Esophagus muscularis mucosa (tissue), 4 donors: ENCODE results near the gene EDEM3. TPM values are rescaled to one million over a fixed set of nuclear protein-coding genes. Genes with fewer than 3 reads are reported as not detected.

Source experiments
- DNase-seq: peaks from one replicate; pipeline ENCODE4 v3.0.0-alpha.2; 2017; ENCODE audit errors: extremely low spot score
- H3K27ac ChIP-seq, 4 donors: fragments of 200-600 bp; sonication (generic); replicated peaks in 1 of 4; 1 replicate in 3 of 4; 2 replicates in 1 of 4; pipeline ENCODE4 v1.5.1; 2016 to 2019; ENCODE audit warnings: mild to moderate bottlenecking in 1 of 4
- H3K27me3 ChIP-seq, 4 donors: fragments of 200-600 bp; sonication (generic); one replicate each; pipeline versions ENCODE4 v1.5.1 to v1.6.0; 2016 to 2019
- H3K36me3 ChIP-seq, 4 donors: fragments of 200-600 bp; sonication (generic); one replicate each; pipeline ENCODE4 v1.5.1; 2016 to 2019
- H3K4me1 ChIP-seq, 4 donors: fragments of 200-600 bp; sonication (generic); one replicate each; pipeline ENCODE4 v1.5.1; 2016 to 2019
- H3K4me3 ChIP-seq, 4 donors: fragments of 200-600 bp; sonication (generic); 1 replicate in 2 of 4; 2 replicates in 2 of 4; pipeline ENCODE4 v1.5.1; 2016 to 2019; ENCODE audit warnings: mild to moderate bottlenecking in 4 of 4, moderate library complexity in 1 of 4
- H3K9me3 ChIP-seq, 4 donors: fragments of 200-600 bp; sonication (generic); 1 replicate in 3 of 4; 2 replicates in 1 of 4; pipeline ENCODE4 v1.5.1; 2016 to 2019
- EP300 ChIP-seq: sonication (generic); formaldehyde crosslinking; IDR thresholded peaks from one replicate; pipeline ENCODE4 v1.6.1; 2017; ENCODE audit warnings: antibody characterized with exemption
- POLR2A ChIP-seq: fragments of 450-650 bp; IDR thresholded peaks from one replicate; pipeline ENCODE4 v1.6.1; 2017; ENCODE audit warnings: antibody characterized with exemption, moderate library complexity, mild to moderate bottlenecking, low read depth
- POLR2AphosphoS5 ChIP-seq, 2 donors: sonication (generic); formaldehyde crosslinking; IDR thresholded peaks; one replicate each; pipeline ENCODE4 v1.6.1; 2017; ENCODE audit warnings: antibody characterized with exemption in 2 of 2
- WGBS: methylation state at CpG from one replicate; pipeline ENCODE4 v1.1.5; 2018; 5-methylcytosine and 5-hydroxymethylcytosine counted together
- intact Hi-C: fragments of 100-400 bp; cut with DNase I; formaldehyde crosslinking; loops from one replicate; pipeline ENCODE4 v1.15.1; 2023
- total RNA-seq, 4 donors: library from RNA; depleted of rRNA; stranded (reverse); fragments of >200 nt; gene quantifications; one replicate each; pipeline versions ENCODE4 v1.1.0 to v1.2.1, GENCODE V29; 2016
- TF ChIP-seq, protein P1 (sequence below), 3 experiments: fragments of 200-600 bp in 2 of 3; fragments of 450-650 bp in 1 of 3; sonication (generic) in 2 of 3; IDR thresholded peaks; one replicate each; pipeline ENCODE4 v1.5.1; 2017 to 2019; ENCODE audit warnings: antibody characterized with exemption in 3 of 3, mild to moderate bottlenecking in 2 of 3, moderate library complexity in 1 of 3

Gene EDEM3
- total RNA-seq, 4 donors from 2014 or later: 28.7 to 36.1 (median 29.4) TPM

DNA sequence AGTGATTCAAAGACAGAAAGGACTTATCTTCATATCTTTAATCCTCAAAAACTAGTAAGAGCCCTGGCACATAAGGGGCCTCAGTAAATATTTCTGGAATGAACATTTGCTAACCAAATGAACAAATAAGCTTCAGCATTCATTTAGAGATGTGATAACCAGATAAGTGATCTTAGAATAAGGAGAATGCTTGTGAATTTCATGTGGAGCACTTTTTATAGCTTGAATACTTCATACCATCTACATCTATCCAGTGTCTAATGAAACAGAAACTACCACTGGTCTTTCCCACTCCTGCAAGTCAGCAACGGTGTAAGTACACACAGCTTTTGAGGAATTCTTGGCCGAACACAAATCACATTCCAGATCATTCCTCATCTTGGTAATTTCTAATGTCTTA, 38.5 kb downstream of the EDEM3 start:
- Histone ChIP-seq H3K9me3 (no peaks in the 10 kb centered on the region), H3K27ac (no peak overlapping the region), H3K36me3 (peaks cover 38 to 94% (median 72%) of the 10 kb centered on the region in 4 donors), H3K4me3 (no peak overlapping the region), H3K27me3 (no peaks in the 10 kb centered on the region), H3K4me1 (no peaks in the 10 kb centered on the region)
- TF ChIP-seq POLR2A (no peak), EP300 (no peak), POLR2AphosphoS5 (IDR thresholded peaks at IDR 0.05) (no peak)
- TF ChIP-seq, protein P1, sequence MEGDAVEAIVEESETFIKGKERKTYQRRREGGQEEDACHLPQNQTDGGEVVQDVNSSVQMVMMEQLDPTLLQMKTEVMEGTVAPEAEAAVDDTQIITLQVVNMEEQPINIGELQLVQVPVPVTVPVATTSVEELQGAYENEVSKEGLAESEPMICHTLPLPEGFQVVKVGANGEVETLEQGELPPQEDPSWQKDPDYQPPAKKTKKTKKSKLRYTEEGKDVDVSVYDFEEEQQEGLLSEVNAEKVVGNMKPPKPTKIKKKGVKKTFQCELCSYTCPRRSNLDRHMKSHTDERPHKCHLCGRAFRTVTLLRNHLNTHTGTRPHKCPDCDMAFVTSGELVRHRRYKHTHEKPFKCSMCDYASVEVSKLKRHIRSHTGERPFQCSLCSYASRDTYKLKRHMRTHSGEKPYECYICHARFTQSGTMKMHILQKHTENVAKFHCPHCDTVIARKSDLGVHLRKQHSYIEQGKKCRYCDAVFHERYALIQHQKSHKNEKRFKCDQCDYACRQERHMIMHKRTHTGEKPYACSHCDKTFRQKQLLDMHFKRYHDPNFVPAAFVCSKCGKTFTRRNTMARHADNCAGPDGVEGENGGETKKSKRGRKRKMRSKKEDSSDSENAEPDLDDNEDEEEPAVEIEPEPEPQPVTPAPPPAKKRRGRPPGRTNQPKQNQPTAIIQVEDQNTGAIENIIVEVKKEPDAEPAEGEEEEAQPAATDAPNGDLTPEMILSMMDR (IDR thresholded peaks at IDR 0.05): no peak
- WGBS: 83% methylated on average over 2 of the region's 2 CpGs
- intact Hi-C loops: no loop called here
- no peak for DNase-seq

DNA sequence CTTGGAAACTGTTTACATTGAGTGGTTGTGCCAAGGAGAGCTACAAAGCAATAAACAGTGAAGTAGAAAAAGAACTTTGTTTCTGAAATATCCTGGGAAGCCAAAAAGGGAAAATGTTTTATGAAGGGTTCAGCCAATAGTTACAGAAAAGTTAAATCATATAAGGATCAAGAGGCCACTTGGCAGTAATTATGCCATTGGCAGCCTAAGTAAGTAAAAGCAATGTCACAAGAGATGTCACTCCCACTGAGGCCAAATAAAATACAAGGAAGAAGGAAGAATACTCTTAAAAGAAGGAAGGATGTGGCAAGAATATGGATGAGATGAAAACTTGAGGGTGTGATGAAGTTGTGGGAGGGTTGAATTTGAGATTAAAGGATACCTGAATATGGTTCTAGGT, 45.2 kb downstream of the EDEM3 start:
- Histone ChIP-seq H3K4me1 (peaks cover 0 to 5% (median 0%) of the 10 kb centered on the region in 4 donors), H3K27ac (no peak overlapping the region), H3K9me3 (no peaks in the 10 kb centered on the region), H3K27me3 (no peaks in the 10 kb centered on the region), H3K36me3 (peaks cover 18 to 99% (median 81%) of the 10 kb centered on the region in 4 donors), H3K4me3 (no peak overlapping the region)
- intact Hi-C loops: no loop called here
- TF ChIP-seq POLR2A: no peak
- TF ChIP-seq EP300: no peak
- TF ChIP-seq, protein P1 (IDR thresholded peaks at IDR 0.05): no peak
- TF ChIP-seq POLR2AphosphoS5 (IDR thresholded peaks at IDR 0.05): no peak
- DNase-seq: no peak

DNA sequence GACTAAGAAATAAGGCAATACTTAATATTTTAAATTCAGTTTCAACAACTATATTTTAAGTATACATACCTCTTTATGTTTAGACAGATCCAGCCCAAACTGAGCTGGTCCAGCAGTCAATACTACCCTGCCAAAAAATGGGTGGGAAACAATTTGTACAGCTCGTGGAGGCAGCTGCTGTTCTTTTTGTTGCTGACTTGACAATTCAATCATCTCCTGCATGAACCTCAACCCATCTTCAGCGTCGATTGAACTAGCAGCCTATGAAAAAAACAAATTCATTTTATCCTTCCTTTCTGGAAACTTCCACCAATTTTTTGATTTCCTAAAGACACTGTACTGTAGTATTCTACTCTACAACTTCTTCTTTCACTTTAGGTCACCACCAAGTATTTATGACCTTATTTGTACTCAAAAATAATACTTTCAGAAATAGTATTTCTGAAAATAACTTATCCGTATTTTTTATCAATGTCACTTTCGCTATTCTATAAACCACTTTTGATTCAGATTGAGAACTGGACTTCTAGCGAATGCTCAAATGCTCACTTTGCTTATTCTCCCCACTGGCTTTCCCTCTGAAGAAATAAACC, 46.5 kb downstream of the EDEM3 start:
- peaks cover 13 to 99% (median 83%) of the 10 kb centered on the region in 4 donors for H3K36me3 ChIP-seq
- no peak overlapping the region for H3K27ac ChIP-seq
- intact Hi-C loops: no loop called here
- WGBS: 75% methylated on average over 6 of the region's 6 CpGs
- no peak overlapping the region for H3K4me3 ChIP-seq
- no peaks in the 10 kb centered on the region for H3K27me3 ChIP-seq
- peaks cover 0 to 5% (median 0%) of the 10 kb centered on the region in 4 donors for H3K4me1 ChIP-seq
- TF ChIP-seq, protein P1 (IDR thresholded peaks at IDR 0.05): no peak
- TF ChIP-seq POLR2AphosphoS5 (IDR thresholded peaks at IDR 0.05) (no peak), EP300 (no peak), POLR2A (no peak)
- DNase-seq: no peak
- no peaks in the 10 kb centered on the region for H3K9me3 ChIP-seq

DNA sequence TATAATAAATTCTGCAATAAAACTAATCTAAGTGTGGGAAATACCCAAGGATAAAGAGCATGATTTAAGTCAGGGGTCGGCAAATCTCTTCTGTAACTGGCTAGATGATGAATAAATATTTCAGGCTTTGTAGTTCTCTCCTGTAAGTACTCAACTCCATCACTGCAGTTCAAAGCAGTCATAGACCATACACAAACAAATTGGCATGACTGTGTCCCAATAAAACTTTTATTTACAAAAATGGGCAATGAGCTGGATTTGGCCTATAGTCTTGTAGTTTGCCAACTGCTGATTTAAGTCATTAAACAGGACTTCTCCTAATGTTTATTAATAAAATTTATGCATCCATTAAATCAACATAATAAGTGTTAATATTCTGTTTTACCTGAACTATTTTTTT, 49.4 kb downstream of the EDEM3 start:
- Histone ChIP-seq H3K27me3 (no peaks in the 10 kb centered on the region), H3K27ac (no peak overlapping the region), H3K36me3 (peaks cover 5 to 99% (median 78%) of the 10 kb centered on the region in 4 donors), H3K4me3 (no peak overlapping the region), H3K4me1 (peaks cover 0 to 5% (median 0%) of the 10 kb centered on the region in 4 donors), H3K9me3 (no peaks in the 10 kb centered on the region)
- intact Hi-C loops: no loop called here
- TF ChIP-seq, protein P1 (IDR thresholded peaks at IDR 0.05): no peak
- TF ChIP-seq POLR2A (no peak), POLR2AphosphoS5 (IDR thresholded peaks at IDR 0.05) (no peak), EP300 (no peak)
- WGBS: 93% methylated on average over 1 of the region's 1 CpG
- DNase-seq: no peak

DNA sequence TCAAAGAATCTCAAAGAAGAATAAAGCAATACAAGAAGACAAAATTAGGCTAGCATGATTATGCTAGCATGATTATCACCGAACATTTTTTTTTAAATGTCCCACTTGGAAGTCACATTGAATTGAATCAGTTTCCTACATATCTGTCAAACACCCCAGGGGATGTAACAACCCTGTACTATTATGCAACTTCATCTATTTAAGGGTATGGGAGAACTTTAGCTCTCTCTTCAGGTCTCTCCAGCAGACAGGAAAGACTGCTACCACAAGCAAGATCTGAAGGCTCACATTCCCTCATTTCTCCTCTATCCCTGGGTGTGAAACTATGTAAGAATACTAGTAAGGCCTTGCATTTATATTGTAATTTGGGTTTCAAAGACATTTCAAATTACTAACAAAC, 52.8 kb downstream of the EDEM3 start:
- H3K27me3 ChIP-seq: no peaks in the 10 kb centered on the region
- no peak overlapping the region for H3K27ac ChIP-seq
- no peak for TF ChIP-seq POLR2AphosphoS5 (IDR thresholded peaks at IDR 0.05)
- no peak for TF ChIP-seq EP300
- no peak for TF ChIP-seq POLR2A
- TF ChIP-seq, protein P1 (IDR thresholded peaks at IDR 0.05): no peak
- H3K4me3 ChIP-seq: no peak overlapping the region
- intact Hi-C loops: no loop called here
- 68% methylated on average over 1 of the region's 1 CpG for WGBS
- no peaks in the 10 kb centered on the region for H3K9me3 ChIP-seq
- H3K36me3 ChIP-seq: peaks cover 0 to 77% (median 55%) of the 10 kb centered on the region in 4 donors
- no peak for DNase-seq
- no peaks in the 10 kb centered on the region for H3K4me1 ChIP-seq
